GM20000 (cell line): Measurements from ENCODE around the gene TXNRD1.

Experiments used
- DNase-seq: peaks from one replicate; pipeline ENCODE4 v3.0.0; 2012; ENCODE audit warnings: low spot score
- CTCF ChIP-seq: IDR thresholded peaks from 2 replicates; pipeline ENCODE4 v1.5.1; 2012; ENCODE audit warnings: mild to moderate bottlenecking, control low read depth; ENCODE audit errors: extremely low read depth, missing control alignments

Gene TXNRD1

GRCh38 chr12:104374071-104374470 lies 158.5 kb downstream of the TXNRD1 start:
- DNase-seq = no peak
- TF ChIP-seq CTCF = no peak

GRCh38 chr12:104374806-104375205 lies 159.2 kb downstream of the TXNRD1 start:
- no peak for TF ChIP-seq CTCF

GRCh38 chr12:104375775-104376174 lies 160.2 kb downstream of the TXNRD1 start:
- no peak for DNase-seq
- no peak for TF ChIP-seq CTCF

More at GRCh38 chr12:104374806-104375205, 159.2 kb downstream of the TXNRD1 start:
- DNase-seq = no peak

GRCh38 chr12:104376650-104377513 lies 161.3 kb downstream of the TXNRD1 start:
- no peak for DNase-seq

GRCh38 chr12:104377514-104377812 lies 161.9 kb downstream of the TXNRD1 start:
- no peak for DNase-seq
- TF ChIP-seq CTCF = no peak

More at GRCh38 chr12:104376650-104377513, 161.3 kb downstream of the TXNRD1 start:
- no peak for TF ChIP-seq CTCF

GRCh38 chr12:104378427-104378826 lies 162.8 kb downstream of the TXNRD1 start:
- no peak for DNase-seq
- TF ChIP-seq CTCF = no peak

GRCh38 chr12:104381341-104381730 lies 165.8 kb downstream of the TXNRD1 start:
- no peak for TF ChIP-seq CTCF
- no peak for DNase-seq
